GM13977 (cell line): ENCODE measurements around the gene SMIM9.

Experiments
- DNase-seq: peaks from one replicate; pipeline ENCODE4 v3.0.0; 2012; ENCODE audit warnings: low spot score
- in situ Hi-C: fragments of 300-500 bp; cut with MboI; formaldehyde crosslinking; loops from one replicate; pipeline ENCODE4 v1.12.0; 2022; ENCODE audit warnings: low sequenced_read_pairs, low pct_unique_long_range_greater_than_20kb, mixed read lengths, inconsistent platforms; ENCODE audit not compliant: unreplicated experiment
- TF ChIP-seq, protein P1 (sequence below): IDR thresholded peaks from 2 replicates; pipeline ENCODE4 v1.5.1; 2012; ENCODE audit warnings: mild to moderate bottlenecking, control low read depth; ENCODE audit not compliant: insufficient read depth; ENCODE audit errors: extremely low read depth, missing control alignments

SMIM9 gene

DNA sequence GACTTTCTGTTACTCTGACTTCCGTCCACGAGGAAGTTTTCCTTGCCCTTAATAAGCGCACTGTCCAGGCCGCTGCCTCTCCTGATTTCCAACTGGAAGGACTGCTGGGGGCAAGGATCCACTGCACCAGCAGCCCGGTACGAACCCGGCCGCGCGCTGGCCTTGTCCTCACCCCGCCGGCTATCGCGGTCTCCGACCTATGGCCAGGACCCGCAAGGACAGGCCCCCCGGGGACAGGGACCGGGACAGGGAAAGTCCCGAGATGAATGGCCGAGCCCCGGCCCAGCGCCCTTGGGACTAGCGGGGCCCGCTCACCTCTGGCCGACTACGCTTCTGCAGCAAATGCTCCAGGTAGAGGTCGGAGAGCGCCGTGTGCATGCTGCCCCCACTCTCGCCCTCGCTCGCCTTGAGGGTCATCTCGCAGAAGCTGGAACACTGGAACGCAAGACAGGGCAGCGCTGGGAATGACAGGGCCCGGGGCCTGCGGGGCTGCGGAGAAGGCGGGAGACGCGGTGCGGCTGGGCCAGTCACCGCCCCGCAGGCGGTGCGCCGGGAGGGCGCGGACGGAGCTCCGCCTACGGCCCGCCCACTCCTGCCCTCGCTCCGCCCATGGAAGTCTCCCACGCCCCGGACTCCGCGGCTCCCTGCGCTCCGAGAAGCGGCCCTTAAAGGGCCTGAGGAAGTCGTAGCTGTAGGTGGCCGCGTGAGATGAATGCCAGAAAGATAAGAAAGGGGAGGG, 29.3 kb downstream of the SMIM9 start, which contains the start of gene MPP1:
TSS of gene MPP1 (minus strand) at position 529 of the 739 bp plus-strand sequence. CDS start at position 417, 112 bp downstream.
- peak; percentile 88 for DNase-seq
- in situ Hi-C loops = no loop called here
- TF ChIP-seq, protein P1, sequence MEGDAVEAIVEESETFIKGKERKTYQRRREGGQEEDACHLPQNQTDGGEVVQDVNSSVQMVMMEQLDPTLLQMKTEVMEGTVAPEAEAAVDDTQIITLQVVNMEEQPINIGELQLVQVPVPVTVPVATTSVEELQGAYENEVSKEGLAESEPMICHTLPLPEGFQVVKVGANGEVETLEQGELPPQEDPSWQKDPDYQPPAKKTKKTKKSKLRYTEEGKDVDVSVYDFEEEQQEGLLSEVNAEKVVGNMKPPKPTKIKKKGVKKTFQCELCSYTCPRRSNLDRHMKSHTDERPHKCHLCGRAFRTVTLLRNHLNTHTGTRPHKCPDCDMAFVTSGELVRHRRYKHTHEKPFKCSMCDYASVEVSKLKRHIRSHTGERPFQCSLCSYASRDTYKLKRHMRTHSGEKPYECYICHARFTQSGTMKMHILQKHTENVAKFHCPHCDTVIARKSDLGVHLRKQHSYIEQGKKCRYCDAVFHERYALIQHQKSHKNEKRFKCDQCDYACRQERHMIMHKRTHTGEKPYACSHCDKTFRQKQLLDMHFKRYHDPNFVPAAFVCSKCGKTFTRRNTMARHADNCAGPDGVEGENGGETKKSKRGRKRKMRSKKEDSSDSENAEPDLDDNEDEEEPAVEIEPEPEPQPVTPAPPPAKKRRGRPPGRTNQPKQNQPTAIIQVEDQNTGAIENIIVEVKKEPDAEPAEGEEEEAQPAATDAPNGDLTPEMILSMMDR = no peak

DNA sequence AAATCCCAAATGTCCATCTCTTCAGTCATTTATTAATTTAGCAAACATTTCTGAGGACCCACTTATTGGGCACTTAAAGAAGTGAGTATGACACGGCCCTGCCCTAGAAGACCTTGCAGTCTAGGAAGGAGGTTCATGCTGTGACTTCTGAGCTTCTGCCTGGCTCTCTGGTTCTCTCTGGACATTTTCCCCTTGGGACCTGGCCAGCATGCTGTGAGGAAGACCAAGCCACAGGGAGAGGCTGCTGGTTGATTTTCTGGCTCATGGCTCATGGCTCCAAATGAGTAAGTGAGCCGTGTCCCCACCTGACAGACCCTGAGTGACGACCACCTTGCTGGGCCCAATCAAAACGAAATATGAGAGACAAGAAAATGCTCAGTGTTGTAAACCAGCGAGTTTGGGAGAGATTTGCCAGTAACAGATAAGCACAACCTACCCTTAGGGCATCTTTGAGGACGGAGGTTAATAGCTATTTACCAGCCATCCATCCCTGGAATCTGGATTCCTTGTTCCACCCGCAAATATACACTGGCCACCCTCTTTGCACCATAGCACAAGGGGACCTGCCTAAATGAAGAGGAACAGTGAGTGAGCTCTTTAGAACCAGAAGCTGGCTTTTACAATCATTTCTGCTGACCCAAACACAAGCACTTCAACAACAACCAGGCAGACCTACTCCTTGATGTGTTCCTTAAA, 30.1 kb downstream of the SMIM9 start:
- DNase-seq = no peak
- in situ Hi-C loops = no loop called here
- TF ChIP-seq, protein P1 = no peak

DNA sequence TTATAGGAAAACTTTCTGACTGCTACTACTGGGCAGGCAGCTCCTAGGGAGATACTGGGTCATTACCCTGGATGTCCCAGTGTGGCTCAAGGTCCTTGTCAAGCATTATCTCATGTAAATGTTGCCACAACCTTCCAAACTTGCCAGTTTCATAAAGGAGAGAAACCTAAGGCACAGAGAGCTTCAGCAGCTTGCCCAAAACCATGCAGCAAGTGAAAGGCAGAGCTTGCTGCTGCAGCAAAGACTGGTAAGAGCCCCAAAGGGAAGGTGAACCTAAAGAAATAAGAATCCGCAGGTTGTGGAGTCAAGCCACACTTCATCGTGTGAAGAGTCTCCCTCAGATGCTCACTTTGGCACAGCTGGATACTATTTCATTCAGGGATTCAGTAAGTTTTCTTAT, 31.5 kb downstream of the SMIM9 start:
- DNase-seq = no peak
- TF ChIP-seq, protein P1 = no peak
- in situ Hi-C loops = no loop called here

DNA sequence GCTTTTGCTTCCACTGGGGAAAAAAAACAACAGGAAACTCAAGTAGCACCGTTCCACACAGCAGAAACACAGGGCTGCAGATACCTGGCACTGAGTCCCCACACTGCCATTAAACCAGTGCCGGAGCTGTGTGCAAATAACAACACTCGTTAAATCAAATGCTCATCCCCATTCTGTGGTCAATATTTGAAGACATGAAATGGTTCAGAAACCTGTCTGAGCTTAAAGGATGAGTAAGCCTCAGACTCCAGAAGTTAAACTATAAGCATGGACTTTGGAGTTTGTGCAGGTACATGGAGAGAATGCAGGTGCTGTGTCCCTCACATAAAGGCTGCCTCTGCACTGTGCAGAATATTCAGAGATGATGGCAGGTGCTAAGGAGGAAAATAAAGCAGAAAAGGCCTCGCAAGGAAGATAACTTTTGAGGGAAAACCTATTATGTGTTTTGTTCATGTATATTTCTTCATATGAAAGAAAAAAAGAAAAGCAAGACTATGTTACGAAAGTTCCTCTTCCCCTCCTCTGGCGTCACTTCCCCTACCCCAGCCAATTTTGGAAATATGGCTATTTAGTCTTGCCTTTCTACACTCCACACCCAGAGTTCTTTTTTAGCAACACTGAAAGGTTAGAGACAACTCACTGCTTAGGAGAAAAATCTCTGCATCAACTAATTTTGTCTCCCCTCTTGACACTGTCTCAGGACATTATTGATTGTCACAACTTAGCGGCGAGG, 33.8 kb downstream of the SMIM9 start:
- in situ Hi-C loops = no loop called here
- TF ChIP-seq, protein P1 = no peak
- no peak for DNase-seq

DNA sequence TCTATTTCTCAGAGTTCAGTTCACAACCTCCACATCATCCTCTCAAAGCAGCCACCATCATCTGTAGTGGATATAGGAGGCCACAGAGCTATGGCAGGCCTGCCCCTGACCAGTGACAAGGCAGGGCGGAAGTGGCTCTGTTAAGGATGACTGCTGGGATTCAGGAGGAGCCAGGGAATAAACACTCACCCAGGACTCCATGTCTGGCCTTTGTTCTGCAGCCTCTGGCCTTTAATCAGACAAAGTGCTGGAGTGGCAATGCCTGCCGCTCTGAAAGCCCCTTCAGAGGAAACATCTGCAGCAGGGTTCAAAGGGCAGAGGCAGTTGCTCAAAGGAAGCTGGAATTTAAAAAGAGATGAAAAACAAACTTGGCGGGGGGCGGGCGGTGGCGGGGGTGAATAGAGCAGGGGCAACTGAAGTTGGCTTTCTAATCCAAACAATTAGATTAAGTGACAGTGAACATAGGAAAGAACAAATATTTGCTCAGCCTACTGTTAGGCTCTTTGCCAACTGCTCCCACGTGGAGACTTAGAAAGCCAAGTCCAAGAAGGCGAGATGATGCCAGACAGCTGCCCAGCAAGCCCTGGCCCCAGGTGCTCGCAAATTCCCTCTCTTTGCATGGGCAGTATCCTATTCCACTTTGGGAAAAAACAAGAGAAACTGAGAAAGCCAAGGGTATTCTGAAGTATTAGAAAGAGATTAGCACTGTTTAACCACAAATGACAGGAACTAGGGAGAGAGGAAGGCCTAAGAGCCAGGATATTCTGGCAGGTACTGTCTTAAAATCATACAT, 34.7 kb downstream of the SMIM9 start:
- DNase-seq = no peak
- TF ChIP-seq, protein P1 = no peak
- in situ Hi-C loops = no loop called here

DNA sequence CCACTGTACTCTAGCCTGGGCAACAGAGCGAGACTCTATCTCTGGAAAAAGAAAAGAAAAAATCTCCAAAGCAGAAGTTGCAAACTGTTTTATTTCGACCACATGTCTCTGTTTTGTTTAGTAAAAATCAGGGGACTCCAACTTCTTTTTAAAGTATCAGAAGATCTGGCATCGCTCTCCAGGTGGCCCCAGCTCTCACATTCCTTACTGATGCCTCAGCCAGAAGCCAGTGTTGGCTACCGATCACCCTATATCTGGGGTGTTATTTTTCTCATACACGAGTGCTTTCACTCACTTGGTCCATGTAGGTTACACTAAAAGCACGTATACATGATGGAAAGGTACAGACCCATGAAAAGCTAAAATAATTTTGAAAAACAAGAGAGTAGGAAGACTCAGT, 37.5 kb downstream of the SMIM9 start:
- TF ChIP-seq, protein P1 = no peak
- no peak for DNase-seq
- in situ Hi-C loops = no loop called here
